ENCODE data around the gene EXOC6B.

DNA sequence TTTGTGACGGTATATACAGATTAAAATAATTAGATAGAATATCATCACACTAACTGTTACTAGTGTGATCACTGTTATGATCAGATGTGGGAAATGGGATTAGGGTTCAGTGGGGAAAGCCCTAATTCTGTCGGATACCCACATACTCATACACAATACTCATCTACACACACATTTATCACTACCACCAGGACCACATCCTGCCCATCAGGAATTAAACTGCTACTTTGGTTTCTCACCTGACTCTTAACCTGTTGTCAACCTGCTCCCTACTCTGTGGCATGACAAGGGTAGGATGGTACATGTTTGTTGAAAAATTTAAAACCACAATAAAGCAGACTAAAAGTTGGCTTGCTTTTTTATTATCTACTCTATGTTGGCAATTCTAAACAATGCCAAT, 653.4 kb downstream of the EXOC6B start:
- TF ChIP-seq, protein P1, sequence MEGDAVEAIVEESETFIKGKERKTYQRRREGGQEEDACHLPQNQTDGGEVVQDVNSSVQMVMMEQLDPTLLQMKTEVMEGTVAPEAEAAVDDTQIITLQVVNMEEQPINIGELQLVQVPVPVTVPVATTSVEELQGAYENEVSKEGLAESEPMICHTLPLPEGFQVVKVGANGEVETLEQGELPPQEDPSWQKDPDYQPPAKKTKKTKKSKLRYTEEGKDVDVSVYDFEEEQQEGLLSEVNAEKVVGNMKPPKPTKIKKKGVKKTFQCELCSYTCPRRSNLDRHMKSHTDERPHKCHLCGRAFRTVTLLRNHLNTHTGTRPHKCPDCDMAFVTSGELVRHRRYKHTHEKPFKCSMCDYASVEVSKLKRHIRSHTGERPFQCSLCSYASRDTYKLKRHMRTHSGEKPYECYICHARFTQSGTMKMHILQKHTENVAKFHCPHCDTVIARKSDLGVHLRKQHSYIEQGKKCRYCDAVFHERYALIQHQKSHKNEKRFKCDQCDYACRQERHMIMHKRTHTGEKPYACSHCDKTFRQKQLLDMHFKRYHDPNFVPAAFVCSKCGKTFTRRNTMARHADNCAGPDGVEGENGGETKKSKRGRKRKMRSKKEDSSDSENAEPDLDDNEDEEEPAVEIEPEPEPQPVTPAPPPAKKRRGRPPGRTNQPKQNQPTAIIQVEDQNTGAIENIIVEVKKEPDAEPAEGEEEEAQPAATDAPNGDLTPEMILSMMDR (IDR thresholded peaks at IDR 0.05; ENCODE audit: low read length): no peak
- TF ChIP-seq EZH2 (optimal IDR thresholded peaks at IDR 0.05; ENCODE audit: low read depth, low read length) (no peak), EZH2phosphoT487 (IDR thresholded peaks at IDR 0.05; ENCODE audit: low read length) (no peak)

Data from MM.1S (cell line).